Large intestine (tissue), 3 donors: ENCODE data around the gene USHBP1. TPM values are rescaled to one million over a fixed set of nuclear protein-coding genes. Genes with fewer than 3 reads are reported as not detected.

Experiments
- DNase-seq, 2 donors: peaks; one replicate each; pipeline versions ENCODE4 v3.0.0 to v3.0.0-alpha.2; 2013
- H3K27ac ChIP-seq: one replicate; pipeline ENCODE4 v1.5.1; 2013; ENCODE audit warnings: low read length
- H3K27me3 ChIP-seq: 2 replicates; pipeline ENCODE4 v1.6.1; 2013; ENCODE audit warnings: low read length; ENCODE audit not compliant: control insufficient read depth, insufficient read depth
- H3K36me3 ChIP-seq: 2 replicates; pipeline ENCODE4 v1.6.1; 2013; ENCODE audit warnings: low read length; ENCODE audit not compliant: control insufficient read depth, insufficient read depth
- H3K4me1 ChIP-seq: one replicate; pipeline ENCODE4 v1.6.1; 2013; ENCODE audit warnings: low read length; ENCODE audit not compliant: control insufficient read depth, insufficient read depth
- H3K4me3 ChIP-seq: one replicate; pipeline ENCODE4 v1.5.1; 2013; ENCODE audit warnings: low read length
- H3K9me3 ChIP-seq: one replicate; pipeline ENCODE4 v1.6.1; 2013; ENCODE audit warnings: mild to moderate bottlenecking, low read depth, low read length, moderate library complexity; ENCODE audit not compliant: control insufficient read depth
- WGBS: methylation state at CpG from one replicate; pipeline ENCODE4 v1.1.5; 2013; ENCODE audit warnings: low lambda C conversion rate; ENCODE audit not compliant: insufficient coverage; 5-methylcytosine and 5-hydroxymethylcytosine counted together
- polyA plus RNA-seq: library from polyadenylated mRNA; unstranded; fragments of 120-200 nt; gene quantifications from one replicate; pipeline ENCODE4 v1.2.1, GENCODE V29; 2013

Gene USHBP1
- polyA plus RNA-seq, 1 donor = 3.1 TPM

GRCh38 chr19:17226002-17226933 is 38.3 kb downstream of the USHBP1 start, which contains the start of gene OCEL1:
TSS of gene OCEL1 (plus strand) at chr19:17226226. CDS start at chr19:17226248, 22 bp downstream.
- WGBS = no CpG with 5 or more reads among the region's 90 CpGs
- Histone ChIP-seq H3K4me1 (peaks cover 6% of the 10 kb centered on the region), H3K36me3 (peaks cover 24% of the 10 kb centered on the region), H3K27ac (peak within 1 kb of the TSS; percentile 99), H3K27me3 (no peaks in the 10 kb centered on the region), H3K4me3 (peak within 1 kb of the TSS; percentile 81), H3K9me3 (no peaks in the 10 kb centered on the region)
- peak; percentile 98 to 99 for DNase-seq

- no CpG with 5 or more reads among the region's 10 CpGs for WGBS
Observed at GRCh38 chr19:17225053-17225452, 39.5 kb downstream of the USHBP1 start.

GRCh38 chr19:17220207-17220758 is 44.3 kb downstream of the USHBP1 start:
- Histone ChIP-seq H3K4me1 (peaks cover 8% of the 10 kb centered on the region), H3K27me3 (no peaks in the 10 kb centered on the region), H3K9me3 (no peaks in the 10 kb centered on the region), H3K36me3 (peaks cover 16% of the 10 kb centered on the region), H3K4me3 (no peak overlapping the region), H3K27ac (no peak overlapping the region)
- no CpG with 5 or more reads among the region's 14 CpGs for WGBS
- peak in 1 of 2 donors; percentile 72 for DNase-seq

More at GRCh38 chr19:17225053-17225452, 39.5 kb downstream of the USHBP1 start:
- no peak for DNase-seq
- H3K27me3 ChIP-seq = no peaks in the 10 kb centered on the region
- H3K36me3 ChIP-seq = peaks cover 12% of the 10 kb centered on the region
- H3K27ac ChIP-seq = no peak overlapping the region
- no peaks in the 10 kb centered on the region for H3K9me3 ChIP-seq
- peaks cover 6% of the 10 kb centered on the region for H3K4me1 ChIP-seq
- no peak overlapping the region for H3K4me3 ChIP-seq

GRCh38 chr19:17219286-17219685 is 45.3 kb downstream of the USHBP1 start:
- no CpG with 5 or more reads among the region's 8 CpGs for WGBS

GRCh38 chr19:17216058-17216670 is 48.4 kb downstream of the USHBP1 start:
- no CpG with 5 or more reads among the region's 13 CpGs for WGBS
- Histone ChIP-seq H3K27ac (no peak overlapping the region), H3K4me3 (peak overlapping the region; percentile 67), H3K4me1 (peaks cover 14% of the 10 kb centered on the region), H3K9me3 (no peaks in the 10 kb centered on the region), H3K36me3 (peaks cover 23% of the 10 kb centered on the region), H3K27me3 (no peaks in the 10 kb centered on the region)
- no peak for DNase-seq

More at GRCh38 chr19:17219286-17219685, 45.3 kb downstream of the USHBP1 start:
- Histone ChIP-seq H3K27me3 (no peaks in the 10 kb centered on the region), H3K27ac (no peak overlapping the region), H3K36me3 (peaks cover 16% of the 10 kb centered on the region), H3K9me3 (no peaks in the 10 kb centered on the region), H3K4me3 (no peak overlapping the region), H3K4me1 (peaks cover 14% of the 10 kb centered on the region)
- DNase-seq = no peak

GRCh38 chr19:17215127-17215971 is 49.2 kb downstream of the USHBP1 start, which contains the start of gene USE1:
TSS of gene USE1 (plus strand) at chr19:17215357. CDS start at chr19:17215406, 49 bp downstream.
- Histone ChIP-seq H3K36me3 (peaks cover 29% of the 10 kb centered on the region), H3K9me3 (no peaks in the 10 kb centered on the region), H3K4me1 (peaks cover 14% of the 10 kb centered on the region), H3K4me3 (peak within 1 kb of the TSS; percentile 67), H3K27ac (peak within 1 kb of the TSS; percentile 77), H3K27me3 (no peaks in the 10 kb centered on the region)
- no CpG with 5 or more reads among the region's 56 CpGs for WGBS
- DNase-seq = peak; percentile 91 to 98

- Histone ChIP-seq H3K36me3 (peaks cover 36% of the 10 kb centered on the region), H3K4me1 (peaks cover 14% of the 10 kb centered on the region), H3K4me3 (peak overlapping the region; percentile 67), H3K27me3 (no peaks in the 10 kb centered on the region), H3K9me3 (no peaks in the 10 kb centered on the region), H3K27ac (peak overlapping the region; percentile 77)
- WGBS = no CpG with 5 or more reads among the region's 16 CpGs
- no peak for DNase-seq
Observed at GRCh38 chr19:17214508-17215126, 49.9 kb downstream of the USHBP1 start.

GRCh38 chr19:17213334-17213733 is 51.2 kb downstream of the USHBP1 start:
- no CpG with 5 or more reads among the region's 5 CpGs for WGBS
- DNase-seq = no peak
- Histone ChIP-seq H3K27me3 (no peaks in the 10 kb centered on the region), H3K36me3 (peaks cover 43% of the 10 kb centered on the region), H3K4me1 (peaks cover 14% of the 10 kb centered on the region), H3K4me3 (no peak overlapping the region), H3K9me3 (no peaks in the 10 kb centered on the region), H3K27ac (no peak overlapping the region)

- Histone ChIP-seq H3K27ac (no peak overlapping the region), H3K4me1 (peaks cover 14% of the 10 kb centered on the region), H3K36me3 (peaks cover 36% of the 10 kb centered on the region), H3K4me3 (no peak overlapping the region), H3K27me3 (no peaks in the 10 kb centered on the region), H3K9me3 (no peaks in the 10 kb centered on the region)
- DNase-seq = no peak
- WGBS = no CpG with 5 or more reads among the region's 58 CpGs
Observed at GRCh38 chr19:17211547-17212446, 52.7 kb downstream of the USHBP1 start.
